H1 (cell line): Measurements from ENCODE around the gene KAZALD1.

Experiments
- ASH2L ChIP-seq: fragments of 200-600, 300-600 bp; sonication (generic); IDR thresholded peaks from one replicate; pipeline ENCODE4 v1.7.1; 2017; ENCODE audit warnings: low read length
- CTCF ChIP-seq, 3 experiments: IDR thresholded peaks; 1 replicate in 2 of 3; 2 replicates in 1 of 3; pipeline versions ENCODE4 v1.5.1 to v1.6.1; 2011; ENCODE audit warnings: low read length in 3 of 3, mild to moderate bottlenecking in 3 of 3, inconsistent platforms in 2 of 3, low read depth in 1 of 3, moderate library complexity in 1 of 3; ENCODE audit not compliant: insufficient read depth in 1 of 3; ENCODE audit errors: control extremely low read depth in 1 of 3
- EZH2 ChIP-seq: fragments of 200-600 bp; sonication (generic); IDR thresholded peaks from 2 replicates; pipeline ENCODE4 v1.7.1; 2012; ENCODE audit warnings: low read depth, mild to moderate bottlenecking, moderate library complexity, low read length, inconsistent platforms; ENCODE audit not compliant: severe bottlenecking
- GABPA ChIP-seq: IDR thresholded peaks from 2 replicates; pipeline ENCODE4 v1.6.1; 2011; ENCODE audit warnings: mild to moderate bottlenecking, low read length, moderate library complexity, borderline replicate concordance; ENCODE audit not compliant: insufficient read depth
- POLR2AphosphoS5 ChIP-seq: IDR thresholded peaks from 2 replicates; pipeline ENCODE4 v1.6.1; 2011; ENCODE audit warnings: low read depth, low read length
- TEAD4 ChIP-seq: IDR thresholded peaks from 2 replicates; pipeline ENCODE4 v1.6.1; 2012; ENCODE audit warnings: low read depth, low read length, inconsistent platforms, mixed read lengths
- USF2 ChIP-seq: IDR thresholded peaks from 2 replicates; pipeline ENCODE4 v1.6.1; 2011; ENCODE audit warnings: low read length, improper control_type of control experiment
- TF ChIP-seq, protein P1 (sequence below): IDR thresholded peaks from 2 replicates; pipeline ENCODE4 v1.6.1; 2012; ENCODE audit warnings: low read length, inconsistent platforms

DNA sequence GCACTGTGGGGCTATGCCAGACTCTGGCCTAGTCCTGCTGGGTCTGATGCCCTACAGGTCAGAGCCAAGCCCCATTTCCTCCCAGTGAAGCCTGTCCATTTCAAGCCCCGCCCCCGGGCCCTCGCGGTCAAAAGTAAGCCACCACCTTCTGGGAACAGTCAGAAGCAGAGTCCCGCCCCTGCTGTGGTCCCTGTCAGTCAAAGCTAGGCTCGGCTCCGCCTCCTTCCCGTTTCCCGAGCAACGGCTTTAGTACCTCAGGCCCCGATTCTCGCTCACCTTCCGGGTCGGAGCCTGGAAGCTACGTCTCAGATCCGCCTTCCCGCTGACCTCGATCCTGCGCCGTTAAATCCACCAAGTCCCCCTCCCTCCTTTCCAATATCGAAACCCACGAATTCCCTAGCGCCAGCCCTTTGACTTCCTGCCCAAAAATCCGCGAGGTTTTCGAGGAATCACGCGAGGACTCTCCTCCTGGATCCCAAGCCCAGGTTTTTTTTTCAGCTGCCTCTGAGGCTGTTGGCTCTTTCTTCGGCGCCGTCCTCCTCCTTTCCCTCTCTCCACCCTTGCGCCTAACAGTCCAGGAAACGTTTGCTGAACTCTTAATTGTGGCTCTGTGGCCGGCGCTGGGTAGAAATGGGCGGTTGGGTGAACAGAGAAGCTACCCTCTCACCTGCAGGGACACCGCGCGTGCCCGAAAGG, 19.0 kb upstream of the KAZALD1 start:
- TF ChIP-seq CTCF (IDR thresholded peaks at IDR 0.05; ENCODE audit: control extremely low read depth in 1 of 3, insufficient read depth in 1 of 3, low read depth in 1 of 3, low read length in 3 of 3) (no peak), USF2 (no peak), ASH2L (peak; percentile 85), POLR2AphosphoS5 (peak; percentile 31; the same call in 1 of the 2 replicates), TEAD4 (no peak), EZH2 (no peak), GABPA (no peak)
- TF ChIP-seq, protein P1, sequence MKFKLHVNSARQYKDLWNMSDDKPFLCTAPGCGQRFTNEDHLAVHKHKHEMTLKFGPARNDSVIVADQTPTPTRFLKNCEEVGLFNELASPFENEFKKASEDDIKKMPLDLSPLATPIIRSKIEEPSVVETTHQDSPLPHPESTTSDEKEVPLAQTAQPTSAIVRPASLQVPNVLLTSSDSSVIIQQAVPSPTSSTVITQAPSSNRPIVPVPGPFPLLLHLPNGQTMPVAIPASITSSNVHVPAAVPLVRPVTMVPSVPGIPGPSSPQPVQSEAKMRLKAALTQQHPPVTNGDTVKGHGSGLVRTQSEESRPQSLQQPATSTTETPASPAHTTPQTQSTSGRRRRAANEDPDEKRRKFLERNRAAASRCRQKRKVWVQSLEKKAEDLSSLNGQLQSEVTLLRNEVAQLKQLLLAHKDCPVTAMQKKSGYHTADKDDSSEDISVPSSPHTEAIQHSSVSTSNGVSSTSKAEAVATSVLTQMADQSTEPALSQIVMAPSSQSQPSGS, result no peak
